HG03565 (cell line): Measurements from ENCODE around the gene ZNF45.
"Not testable (repeated sequence)": the region's sequence is repeated elsewhere in the genome, so short reads cannot be mapped to it uniquely, and the experiment has no call there.

ENCODE experiments used
- ATAC-seq: cut with Tn5 transposase; IDR thresholded peaks from one replicate; pipeline ENCODE4 v1.9.1; 2021; ENCODE audit warnings: mild to moderate bottlenecking, moderate library complexity; ENCODE audit not compliant: unreplicated experiment

Gene ZNF45

DNA sequence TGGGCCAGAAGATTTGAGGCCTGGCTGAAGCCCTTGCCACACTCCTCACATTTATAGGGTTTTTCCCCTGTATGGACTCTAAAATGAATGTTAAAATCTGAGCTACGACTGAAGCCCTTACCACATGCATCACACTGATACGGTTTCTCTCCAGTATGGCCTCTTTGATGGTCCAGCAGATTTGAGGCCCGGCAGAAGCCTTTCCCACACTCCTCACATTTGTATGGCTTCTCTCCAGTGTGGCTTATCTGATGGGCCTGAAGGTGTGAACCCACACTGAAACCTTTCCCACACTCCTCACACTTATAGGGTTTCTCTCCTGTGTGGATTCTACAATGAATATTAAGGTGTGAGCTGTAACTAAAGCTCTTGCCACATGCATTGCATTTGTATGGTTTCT is 21.0 kb downstream of the ZNF45 start:
- no peak for ATAC-seq

DNA sequence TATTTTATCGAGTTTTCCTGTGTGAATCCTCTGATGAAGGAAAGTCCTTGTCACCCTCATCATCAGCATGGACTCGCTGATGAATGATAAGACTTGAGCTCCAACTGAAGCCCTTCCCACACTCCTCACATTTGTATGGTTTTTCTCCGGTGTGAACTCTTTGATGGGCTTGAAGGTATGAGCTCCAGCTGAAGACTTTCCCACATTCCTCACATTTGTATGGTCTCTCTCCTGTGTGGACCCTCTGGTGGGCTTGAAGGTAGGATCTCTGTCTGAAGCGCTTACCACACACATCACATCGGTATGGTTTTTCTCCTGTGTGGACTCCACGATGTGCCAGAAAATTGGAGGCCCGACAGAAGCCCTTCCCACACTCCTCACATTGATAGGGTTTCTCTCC is 21.7 kb downstream of the ZNF45 start:
- ATAC-seq = no peak

DNA sequence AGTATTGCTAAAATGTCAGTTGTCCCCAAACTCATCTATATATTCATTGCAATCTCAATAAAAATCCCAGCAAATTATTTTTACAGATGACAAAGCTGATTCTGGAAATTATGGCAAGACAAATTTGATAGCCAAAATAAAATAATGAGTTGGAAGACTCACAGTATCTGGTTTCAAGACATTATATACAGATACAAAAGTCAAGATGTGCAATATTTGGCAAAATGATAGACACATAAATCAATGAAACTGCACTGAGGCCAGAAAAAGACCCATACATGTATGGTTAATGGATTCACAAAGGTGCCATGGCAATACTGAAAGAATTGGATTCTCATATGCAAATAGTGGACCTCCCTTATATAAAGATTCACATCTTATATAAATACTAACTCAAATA is 24.2 kb downstream of the ZNF45 start:
- no peak for ATAC-seq

DNA sequence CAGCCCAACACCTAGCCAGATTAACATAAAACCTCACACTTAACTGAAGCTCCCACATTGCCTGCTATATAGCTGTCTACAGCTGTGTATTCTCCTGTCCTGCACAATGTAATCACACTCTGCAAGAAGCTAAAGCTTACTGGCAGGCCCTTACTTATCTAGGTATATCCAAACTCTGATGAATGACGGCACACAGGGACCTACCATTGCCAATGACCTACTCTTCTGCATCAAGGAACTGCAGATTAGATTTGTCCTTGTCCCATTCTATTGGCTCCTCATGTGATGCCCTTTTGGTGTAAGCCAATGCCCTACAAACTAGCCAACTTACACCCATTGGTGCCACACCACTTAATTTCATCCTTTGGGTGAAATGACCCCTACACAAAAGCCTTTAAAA is 26.4 kb downstream of the ZNF45 start:
- no peak for ATAC-seq

DNA sequence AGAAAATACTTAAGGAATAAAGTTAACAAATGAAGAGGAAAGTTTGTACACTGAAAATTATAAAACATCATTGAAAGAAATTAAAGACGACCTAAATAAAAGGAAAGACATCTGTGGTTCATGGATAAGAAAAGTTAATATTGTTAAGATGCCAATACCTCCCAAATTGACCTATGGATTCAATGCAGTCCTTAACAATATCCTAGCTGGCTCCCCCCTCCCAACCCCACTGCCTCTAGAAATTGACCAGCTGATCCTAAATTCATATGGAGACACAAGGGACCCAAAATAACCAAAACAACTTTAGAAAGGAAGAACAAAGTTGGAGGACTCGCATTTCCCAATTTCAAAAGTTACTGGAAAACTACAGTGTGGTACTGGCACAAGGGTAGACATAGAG is 28.3 kb downstream of the ZNF45 start:
- no peak for ATAC-seq

DNA sequence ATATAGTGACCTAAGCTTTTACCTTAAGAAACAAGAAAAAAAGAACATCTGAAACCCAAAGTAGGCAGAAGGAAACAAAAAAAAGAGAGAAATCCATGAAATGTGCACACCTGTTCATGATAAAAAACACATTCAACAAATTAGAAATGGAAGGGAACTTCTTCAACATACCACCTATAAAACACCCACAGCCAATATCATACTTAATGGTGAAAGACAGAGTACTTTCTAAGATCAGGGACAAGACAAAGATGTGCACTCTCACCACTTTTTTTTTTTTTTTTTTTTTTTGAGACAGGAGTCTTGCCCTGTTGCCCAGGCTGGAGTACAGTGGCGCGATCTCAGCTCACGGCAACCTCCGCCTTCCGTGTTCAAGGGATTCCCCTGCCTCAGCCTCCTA is 29.2 kb downstream of the ZNF45 start:
- ATAC-seq = no peak

DNA sequence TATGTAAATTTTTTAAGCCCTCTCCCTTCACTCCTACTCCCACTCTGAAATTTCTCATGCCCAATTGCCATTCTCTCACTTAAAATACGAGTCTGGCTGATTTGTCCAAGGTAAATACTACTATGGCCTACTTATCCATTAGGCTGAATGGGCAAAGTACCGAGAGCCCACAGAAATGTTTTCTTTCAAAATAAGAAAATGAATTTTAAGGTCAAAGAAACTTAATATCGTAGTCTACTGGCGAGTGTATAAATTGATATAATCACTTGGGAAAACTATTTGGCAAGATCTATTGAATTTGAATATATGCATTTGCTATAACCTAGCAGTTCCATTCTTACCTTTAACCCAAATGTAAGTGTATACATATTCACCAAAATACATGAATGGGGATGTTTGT is 32.7 kb downstream of the ZNF45 start:
- ATAC-seq = no peak

DNA sequence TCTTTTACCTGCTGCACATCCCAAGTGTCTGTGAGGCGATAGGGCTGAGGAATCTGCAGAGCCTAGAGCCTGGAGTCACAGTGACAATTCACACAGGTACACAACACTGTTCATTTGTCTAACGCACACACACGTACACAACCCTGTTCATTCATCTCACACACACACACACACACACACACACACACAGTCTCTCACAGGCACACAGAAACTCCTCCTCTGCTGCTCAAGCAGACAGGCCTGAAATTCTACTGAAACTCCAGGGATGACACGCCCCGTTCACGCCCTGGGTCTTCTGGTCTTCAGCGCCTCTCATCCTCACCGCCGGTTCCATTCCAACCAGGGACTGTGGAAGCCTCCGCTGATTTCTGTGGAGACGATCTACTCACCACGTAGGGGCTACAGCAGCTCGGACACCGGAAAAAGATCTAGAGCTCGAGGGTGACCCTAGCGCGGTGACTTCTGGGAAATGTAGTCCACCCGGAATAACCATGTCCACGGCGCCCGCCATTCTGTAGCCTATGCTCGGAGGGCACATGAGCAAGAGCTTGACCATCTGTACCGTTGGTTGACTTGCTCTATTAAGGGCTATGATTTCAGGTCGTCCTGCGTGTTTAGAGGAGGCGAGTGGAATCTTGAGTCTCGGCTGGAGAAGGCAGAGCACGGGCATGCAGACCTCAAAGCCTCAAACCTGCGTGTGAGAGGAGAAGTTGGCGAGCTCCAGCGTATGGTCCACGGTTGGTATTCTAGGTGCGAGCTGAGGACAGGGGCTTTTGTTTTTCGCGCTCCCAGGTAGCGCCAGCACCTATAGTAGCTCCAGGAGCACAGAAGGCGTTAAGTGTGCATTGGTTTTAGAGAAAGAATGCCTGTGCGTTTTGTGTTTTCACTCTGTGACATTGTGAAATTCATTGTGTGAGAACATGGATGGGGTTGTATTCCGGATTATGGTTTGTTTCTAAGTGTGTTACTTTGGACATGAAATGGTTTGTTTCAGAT is 33.4 kb downstream of the ZNF45 start:
- no peak for ATAC-seq

DNA sequence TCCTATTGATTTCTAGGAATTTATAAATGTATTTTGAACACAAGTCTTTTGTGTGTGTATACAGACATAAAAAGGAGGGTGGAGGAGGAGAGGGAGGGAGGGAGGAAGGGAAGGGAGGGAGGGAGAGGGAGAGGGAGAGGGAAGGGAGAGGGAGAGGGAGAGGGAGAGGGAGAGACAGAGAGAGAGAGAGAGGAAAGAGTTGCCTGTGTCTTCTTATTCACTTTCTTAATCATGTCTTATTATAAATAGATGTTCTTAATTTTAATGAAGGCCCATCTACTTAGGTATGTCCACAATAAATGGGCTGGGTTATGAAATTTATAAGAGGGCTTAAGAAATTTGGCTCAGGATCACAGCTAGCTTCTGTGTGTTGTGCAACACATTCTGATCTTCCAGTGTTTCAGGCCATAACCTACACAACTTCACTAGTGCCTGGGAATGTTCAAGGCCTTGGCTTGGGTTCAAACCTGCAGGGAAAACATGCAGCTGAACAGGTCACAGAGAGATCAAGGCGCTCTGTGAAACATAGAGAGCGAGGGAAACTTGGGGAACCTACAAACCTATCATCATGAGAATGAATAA is 39.3 kb downstream of the ZNF45 start:
- ATAC-seq = no peak

DNA sequence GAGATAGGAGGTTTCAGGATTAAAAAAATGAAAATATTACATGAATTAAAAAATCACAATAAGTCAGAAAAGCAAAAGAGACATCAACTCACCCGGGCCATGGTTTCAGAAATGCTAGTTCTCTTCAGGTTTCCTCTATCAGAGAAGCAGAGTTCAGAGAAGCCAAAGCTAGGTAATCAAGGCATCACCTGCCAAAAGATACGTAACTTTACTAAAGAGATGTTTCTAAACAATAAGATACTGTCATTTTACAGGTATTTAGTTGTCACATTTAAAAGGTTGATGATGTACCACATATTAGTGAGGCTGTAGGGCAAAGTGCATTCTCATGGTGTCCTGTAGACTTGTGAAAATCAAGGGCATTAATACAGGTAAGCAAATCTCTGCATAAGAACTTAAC is 51.2 kb downstream of the ZNF45 start, which contains the start of gene ZNF404:
Gene ZNF404 (minus strand): TSS at position 101 of the 400 bp plus-strand sequence.
- ATAC-seq = no peak

DNA sequence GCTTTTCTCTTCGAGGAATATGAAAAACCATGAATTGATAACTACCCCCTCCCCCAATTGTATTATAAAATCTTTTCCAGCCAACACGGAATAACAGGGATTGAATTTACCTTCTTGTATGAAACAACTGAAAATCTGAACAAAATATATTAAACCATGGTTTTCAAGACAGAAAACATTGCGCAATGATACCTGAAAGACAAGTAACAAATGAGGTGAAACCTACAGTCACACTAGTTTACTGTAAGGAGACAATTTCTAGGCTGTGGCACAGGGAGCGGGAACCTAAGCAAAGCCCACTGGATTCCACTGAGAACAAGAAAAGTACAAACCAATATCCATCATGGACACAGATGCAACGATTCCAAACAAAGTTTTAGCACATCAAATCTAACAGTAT is 54.6 kb downstream of the ZNF45 start:
- ATAC-seq = no peak

DNA sequence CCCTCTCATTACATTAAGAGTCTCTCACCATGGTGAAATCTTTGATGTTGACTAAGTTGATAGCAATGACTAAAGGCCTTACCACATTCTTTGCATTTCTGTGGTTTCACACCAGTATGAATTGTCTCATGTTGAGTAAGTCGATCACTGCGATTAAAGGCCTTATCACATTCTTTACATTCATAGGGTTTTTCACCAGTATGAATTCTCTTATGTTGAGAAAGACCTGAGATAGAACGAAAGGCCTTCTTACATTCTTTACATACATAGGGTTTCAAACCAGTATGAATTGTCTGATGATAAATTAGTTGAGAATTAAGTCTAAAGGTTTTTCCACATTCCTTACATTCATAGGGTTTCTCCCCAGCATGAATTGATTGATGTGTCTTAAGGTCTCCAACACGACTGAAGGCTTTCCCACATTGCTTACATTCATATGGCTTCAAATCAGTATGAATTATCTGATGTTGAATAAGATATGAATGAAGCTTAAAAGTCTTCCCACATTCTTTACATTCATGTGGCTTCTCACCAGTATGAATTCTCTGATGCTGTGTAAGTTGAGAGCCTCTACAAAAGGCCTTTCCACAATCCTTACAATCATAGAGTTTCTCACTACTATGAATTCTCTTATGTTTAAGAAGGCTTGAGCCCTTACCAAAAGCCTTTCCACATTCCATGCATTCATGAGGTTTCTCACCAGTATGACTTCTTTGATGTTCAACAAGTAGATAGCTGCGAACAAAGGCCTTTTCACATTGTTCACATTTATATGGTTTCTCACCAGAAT is 62.3 kb downstream of the ZNF45 start:
- ATAC-seq = no peak

DNA sequence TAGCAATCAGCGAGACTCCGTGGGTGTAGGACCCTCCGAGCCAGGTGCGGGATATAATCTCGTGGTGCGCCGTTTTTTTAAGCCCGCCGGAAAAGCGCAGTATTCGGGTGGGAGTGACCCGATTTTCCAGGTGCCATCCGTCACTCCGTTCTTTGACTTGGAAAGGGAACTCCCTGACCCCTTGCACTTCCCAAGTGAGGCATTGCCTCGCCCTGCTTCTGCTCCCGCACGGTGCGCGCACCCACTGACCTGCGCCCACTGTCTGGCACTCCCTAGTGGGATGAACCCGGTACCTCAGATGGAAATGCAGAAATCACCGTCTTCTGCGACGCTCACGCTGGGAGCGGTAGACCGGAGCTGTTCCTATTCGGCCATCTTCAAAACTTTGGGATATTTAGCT is 68.2 kb downstream of the ZNF45 start:
- not testable (repeated sequence) for ATAC-seq
